LHCN-M2 (cell line): ENCODE data around the gene GABRG3. TPM values are rescaled to one million over a fixed set of nuclear protein-coding genes. Genes with fewer than 3 reads are reported as not detected.

Experiments
- DNase-seq: peaks from one replicate; pipeline ENCODE4 v3.0.0-alpha.2; 2012; ENCODE audit warnings: low read depth
- total RNA-seq: library from RNA; depleted of rRNA; stranded (reverse); fragments of >200 nt; gene quantifications from 2 replicates; pipeline ENCODE4 v1.2.3, GENCODE V29; 2014

The GABRG3 gene
- total RNA-seq, 1 experiment from 2014 or later: not detected

DNA sequence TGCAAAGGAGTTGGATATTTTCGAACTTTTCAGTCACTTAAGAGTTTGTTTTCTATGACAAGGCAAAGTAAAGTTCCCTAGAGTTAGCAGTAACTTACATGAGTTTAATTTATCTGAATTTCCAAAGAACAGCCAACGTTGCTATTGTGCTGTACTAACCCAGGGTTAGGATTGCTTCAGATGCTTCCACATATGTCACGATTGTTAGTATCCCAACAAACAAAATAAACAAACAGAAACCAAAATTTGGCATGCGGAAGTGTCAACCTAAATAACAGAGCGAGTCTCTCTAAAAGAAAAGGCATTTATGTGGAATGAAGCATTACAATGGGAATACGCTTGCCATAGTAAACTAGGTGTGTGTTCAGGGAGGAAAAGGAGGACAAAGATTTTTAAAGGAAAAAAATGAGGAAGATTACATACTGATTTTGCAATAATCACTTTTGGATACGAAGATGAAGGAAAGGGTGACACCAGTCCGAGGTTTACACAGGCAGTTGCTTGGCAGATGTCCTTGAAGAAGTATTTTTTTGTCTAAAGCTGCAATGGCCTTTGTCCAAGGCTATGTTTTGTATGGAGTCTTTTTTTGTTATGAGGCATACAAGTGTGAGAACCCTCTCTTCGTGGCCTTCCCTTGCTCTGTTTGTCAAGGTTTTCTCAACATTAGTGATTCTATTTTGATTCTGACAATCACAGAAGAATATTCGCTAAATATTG is 267.9 kb downstream of the GABRG3 start:
- no peak for DNase-seq

- no peak for DNase-seq
These were observed 271.0 kb downstream of the GABRG3 start for GRCh38 chr15:27241943-27242342.

DNA sequence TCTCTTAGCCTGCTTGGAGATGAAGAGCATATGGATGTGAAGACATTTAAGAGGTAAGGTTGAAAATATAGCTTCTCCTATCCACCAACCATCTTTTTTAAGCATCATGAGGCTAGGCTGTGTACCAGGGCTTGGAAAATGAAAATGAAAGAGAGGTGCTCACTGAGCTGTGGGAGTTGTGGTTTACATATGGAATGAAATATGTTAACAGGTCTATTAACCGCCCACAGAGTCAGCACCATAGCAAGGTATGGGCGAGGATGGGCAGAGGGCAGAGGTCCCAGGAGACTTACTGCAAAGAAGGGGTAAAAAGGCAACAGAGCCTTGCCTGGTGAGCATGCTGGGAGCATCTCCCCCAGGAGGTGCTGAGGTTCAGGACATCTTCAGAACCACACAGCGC is 273.1 kb downstream of the GABRG3 start:
- no peak for DNase-seq

- DNase-seq: no peak
These were observed 277.3 kb downstream of the GABRG3 start for GRCh38 chr15:27248251-27248650.

DNA sequence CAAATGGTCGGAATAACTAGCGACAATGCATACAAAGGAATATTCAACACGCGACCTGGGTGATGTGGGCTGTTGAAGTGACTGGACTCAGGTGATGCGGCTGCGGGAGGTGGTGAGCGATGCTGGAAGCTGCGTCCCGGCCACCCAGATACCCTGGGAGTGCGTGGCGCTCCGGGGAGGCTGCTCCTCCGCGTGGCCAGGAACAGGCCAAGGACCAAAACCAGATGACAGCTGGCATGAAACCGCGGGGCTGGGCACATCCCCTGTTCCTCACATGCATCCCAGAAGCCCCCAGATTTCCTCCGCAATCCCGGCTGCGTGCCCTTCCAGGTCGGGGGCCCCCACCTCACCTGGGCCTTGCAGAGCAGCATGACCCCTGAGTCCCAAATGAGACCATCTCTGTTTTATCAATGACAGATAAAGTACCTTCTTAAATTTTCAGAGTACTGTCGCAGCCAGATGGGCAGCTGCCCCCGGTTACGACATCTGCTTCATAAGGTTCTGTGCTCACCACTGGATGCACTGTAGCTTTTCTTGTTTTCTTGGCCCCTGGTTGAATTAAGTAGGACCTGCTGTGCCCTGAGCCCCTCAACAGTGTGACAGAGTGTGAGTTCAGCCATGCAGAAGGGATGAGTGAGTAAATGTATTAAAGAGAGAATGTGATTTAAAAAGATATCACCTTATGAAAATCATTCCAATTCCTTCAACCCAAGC is 278.2 kb downstream of the GABRG3 start:
- DNase-seq: no peak

DNA sequence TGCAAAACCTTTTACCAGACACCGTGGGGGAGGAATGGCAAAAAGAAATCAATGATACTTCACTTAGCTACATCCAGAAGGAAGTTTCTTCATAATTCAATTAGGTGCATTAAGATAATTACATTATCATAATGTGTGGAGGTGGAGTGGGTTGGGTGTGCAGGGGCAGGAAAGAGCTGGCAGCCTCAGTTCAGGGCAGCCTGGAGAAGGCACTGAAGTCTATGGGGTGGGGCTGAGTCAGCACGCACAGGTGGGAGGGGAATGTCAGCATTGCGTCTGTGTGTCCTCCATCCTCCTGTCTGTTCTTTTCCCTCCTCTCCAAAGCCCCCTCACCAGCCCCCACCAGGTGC is 278.8 kb downstream of the GABRG3 start:
- DNase-seq: no peak

DNA sequence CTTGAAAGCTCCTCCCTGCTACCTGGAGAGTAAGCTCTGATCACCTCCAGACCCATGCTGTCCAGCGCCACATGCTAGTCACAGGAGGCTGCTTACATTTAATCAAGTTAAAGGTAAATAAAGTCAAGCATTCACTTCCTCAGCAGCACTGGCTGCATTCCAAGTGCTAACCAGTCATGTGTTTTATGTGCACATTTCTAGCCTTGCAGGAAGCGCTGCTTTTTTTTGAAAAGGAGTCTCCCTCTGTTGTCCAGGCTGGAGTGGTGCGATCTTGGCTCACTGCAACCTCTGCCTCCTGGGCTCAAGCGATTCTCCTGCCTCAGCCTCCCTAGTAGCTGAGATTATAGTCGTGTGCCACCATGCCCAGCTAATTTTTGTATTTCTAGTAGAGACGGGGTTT is 279.2 kb downstream of the GABRG3 start:
- DNase-seq: no peak

DNA sequence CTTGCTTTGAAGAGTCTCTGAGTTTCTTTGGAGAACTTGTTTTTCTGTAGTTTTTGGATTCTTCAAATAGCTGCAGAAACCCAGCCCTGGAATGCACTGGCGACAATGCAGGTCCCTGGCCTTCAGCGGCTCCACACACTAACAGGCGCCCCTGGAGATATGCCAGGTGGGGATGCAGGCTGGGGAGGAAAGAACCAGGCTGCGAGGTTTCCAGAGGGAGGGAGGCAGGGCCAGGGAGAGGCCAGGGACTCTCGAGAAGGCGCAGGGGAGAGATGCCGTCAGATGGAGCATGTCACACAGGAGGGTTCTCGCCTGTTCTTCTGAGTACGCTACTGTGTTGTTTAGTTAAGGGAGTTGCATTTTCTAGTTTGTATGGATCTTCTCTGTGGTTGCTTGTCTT is 283.1 kb downstream of the GABRG3 start:
- DNase-seq: no peak

GRCh38 chr15:27254801-27255200 is 283.8 kb downstream of the GABRG3 start:
- DNase-seq: no peak

DNA sequence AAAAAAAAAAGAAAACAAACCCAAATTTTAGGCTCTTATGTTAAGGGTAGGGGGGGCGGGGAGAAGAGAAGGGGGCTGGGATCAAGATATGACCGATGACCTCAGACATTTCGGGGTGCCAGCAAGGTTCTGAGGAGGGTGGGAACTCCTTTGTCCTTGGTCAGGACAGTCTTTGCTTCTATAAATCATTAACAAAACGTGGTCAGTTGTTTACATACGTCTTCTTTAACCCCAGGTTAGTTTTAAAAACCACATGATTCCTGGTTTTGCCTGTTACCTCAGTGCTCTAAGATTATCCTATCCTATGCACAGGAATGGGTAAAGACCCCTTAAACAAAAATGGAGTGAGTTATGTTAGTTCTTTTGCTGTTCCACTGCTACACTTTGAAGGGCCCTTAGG is 285.5 kb downstream of the GABRG3 start:
- DNase-seq: no peak

DNA sequence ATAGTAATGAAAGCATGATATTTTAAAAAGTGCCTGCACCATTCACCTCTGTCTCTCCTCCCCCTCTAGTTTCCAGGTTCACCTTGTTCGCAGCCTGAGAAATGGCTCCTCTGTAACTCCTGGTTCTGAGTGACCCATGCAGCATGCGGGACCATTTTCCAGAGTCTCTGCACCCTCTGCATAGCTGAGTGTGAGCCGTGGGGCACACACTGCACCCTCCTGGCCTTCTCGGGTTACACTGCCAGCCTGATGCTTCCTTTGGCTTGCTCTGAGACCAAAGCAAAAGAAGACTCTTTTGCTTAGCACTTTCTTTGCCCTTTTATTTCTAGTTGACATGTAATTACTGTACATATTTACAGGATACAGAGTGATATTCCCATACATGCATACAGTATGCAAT is 287.3 kb downstream of the GABRG3 start:
- no peak for DNase-seq

DNA sequence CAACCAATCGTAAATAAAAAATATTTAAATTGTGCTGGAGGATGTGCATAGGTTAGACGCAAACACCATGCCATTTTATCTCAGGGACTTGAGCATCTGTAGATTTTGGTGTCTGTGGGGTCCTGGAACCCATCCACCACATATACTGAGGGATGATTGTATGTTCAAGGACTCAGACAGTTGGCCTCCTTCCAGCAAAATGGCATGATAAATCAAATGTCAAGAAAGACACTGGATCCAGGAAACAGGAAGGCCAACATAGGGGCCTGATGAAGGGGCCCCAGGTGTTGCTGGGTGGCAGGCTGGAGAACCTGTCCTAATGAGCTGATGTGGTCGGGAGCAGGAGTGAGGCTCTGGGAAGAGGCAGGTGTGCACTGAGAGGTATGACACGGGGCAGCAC is 289.5 kb downstream of the GABRG3 start:
- no peak for DNase-seq

GRCh38 chr15:27268923-27269322 is 297.9 kb downstream of the GABRG3 start:
- DNase-seq: no peak

- no peak for DNase-seq
These were observed 300.3 kb downstream of the GABRG3 start for GRCh38 chr15:27271258-27271657.

- DNase-seq: no peak
These were observed 301.4 kb downstream of the GABRG3 start for GRCh38 chr15:27272427-27272826.

DNA sequence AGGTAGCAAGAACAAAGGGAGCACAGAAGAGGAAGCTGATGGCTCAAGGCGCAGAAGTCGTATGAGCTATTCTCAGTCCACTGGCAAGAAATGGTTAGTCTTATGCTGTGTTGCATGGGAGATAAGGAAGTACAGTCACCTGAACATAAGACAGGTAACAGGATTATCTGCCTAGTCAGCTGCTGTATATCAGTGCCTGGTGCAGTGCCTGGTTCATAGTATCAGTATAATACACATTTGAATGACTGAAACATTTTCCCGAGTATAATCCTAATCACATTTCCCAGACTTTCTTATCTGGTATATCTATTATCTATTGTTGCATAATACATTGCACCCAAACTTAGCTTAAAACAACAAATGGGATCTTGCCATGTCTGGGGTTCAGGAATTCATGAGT is 302.5 kb downstream of the GABRG3 start:
- DNase-seq: no peak

- no peak for DNase-seq
These were observed 307.8 kb downstream of the GABRG3 start for GRCh38 chr15:27278761-27279160.

DNA sequence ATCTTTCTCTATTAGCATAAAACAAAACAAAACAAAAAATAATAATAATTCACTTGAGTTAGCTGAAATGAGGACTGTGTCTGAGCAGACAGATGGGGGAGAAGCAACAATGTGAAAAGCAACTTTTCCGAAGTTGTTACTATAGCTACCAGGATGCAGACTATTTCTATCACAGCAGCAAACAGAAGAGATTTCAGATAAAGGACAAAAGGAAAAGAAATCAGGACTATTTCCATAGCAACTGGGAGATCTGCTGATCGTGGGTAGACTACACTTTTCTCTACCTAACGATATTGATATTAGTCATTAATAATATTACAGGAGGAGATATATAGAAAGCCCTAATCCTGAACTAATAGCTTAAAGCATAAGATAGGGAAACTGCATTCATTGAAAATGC is 321.7 kb downstream of the GABRG3 start:
- no peak for DNase-seq

- DNase-seq: no peak
These were observed 322.6 kb downstream of the GABRG3 start for GRCh38 chr15:27293607-27294006.

- DNase-seq: no peak
These were observed 346.8 kb downstream of the GABRG3 start for GRCh38 chr15:27317736-27318135.

DNA sequence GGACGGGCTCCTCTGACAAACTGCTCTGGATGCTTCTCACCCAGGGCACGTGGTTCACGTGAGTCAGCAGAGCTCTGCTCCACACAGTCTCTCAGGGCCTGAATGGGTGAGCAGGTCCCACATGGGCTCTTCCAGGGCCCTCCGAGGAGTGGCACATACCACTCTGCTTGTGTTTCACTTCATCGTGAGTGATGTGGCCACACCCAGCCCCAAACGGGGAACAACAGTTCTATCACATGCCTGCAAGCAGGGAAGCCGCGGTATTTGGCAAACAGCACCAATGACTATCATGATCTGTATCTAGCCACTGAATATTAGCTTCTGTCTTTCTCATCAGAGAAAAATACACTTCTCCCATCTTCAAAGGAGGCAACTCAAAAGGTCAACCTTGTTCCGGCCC is 352.8 kb downstream of the GABRG3 start:
- DNase-seq: no peak

DNA sequence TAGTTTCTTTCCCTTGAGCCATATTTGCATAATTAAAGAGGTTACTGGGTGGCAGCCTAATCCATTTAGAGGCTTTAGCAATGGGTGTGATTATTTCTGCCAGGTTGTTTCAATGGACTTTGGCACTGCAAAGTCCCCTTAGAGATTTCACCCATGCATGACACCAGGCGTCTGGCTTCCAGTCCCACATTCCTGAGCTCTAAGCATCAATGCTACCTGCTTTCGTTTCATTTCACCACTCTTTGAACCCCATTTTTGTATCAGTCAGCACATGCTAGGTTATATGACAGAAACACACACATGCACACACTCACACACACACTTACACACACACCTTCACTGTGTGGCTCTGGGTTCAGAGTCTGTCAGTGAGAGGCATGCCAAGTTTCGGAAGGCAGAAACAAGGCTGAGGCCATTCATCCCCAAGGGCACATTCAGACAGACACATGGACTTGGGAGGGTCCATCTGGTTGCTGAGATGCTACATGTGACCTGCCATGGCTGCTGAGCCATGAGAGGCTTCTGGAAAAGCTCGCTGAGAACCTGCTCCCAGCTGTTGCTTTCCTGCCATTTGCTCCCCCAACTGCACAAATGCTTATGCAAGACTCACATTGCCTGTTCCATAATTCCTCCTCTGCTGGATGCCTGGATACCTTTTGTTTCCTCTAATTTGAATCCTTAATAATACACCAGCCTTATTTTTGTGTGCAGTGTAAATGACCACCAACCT is 354.1 kb downstream of the GABRG3 start:
- no peak for DNase-seq
